ENCODE measurements around the gene ZNF394.
"Not testable (repeated sequence)": the region's sequence is repeated elsewhere in the genome, so short reads cannot be mapped to it uniquely, and the experiment has no call there.

ZNF394 gene

DNA sequence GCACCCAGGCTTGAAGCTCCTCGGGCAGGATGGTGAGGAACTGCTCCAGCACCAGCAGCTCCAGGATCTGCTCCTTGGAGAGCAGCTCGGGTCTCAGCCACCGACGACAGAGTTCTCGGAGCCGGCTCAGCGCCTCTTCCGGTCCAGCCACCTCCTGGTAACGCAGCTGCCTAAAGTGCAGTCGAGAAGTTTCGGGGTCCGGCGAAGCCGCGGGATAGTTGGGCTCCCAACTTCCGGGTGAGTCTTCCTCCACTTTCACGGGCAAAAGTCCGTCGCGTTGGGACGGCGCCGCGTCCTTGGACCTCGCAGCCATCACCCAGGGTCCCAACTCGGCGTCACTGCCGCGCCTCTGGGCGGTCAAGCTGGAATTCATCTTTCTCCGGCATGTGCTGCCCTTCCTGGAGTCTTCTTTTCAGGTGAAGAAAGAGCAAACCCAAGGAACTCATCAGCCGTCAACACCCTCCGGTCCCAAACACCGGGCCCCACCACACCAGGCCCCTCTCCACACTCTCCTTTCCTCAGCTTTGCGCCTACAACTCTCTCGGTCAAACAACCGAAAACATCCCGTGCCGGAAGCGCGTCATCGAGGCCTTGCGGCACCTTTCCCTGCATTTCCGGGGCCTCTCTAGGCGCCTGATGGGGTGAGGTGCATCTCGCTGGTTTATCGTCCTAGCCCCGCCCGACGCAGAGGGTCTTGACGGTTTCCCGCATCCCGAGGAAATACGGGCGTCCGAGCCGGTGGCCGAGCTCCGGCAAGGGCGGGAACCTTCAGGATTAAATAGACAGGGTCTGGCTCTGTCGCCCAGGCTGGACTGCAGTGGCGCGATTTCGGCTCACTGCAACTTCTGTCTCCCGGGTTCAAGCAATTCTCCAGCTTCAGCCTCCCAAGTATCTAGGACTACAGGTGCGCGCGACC lies at the start of gene ZNF394:
Gene ZNF394 (minus strand): TSS at position 561 of the 916 bp plus-strand sequence. CDS start 188 bp downstream, at position 373.
- Histone ChIP-seq H3K4me2 (ENCODE audit: low read length) (peak within 1 kb of the TSS; percentile 95), H3K4me3 (ENCODE audit: low read depth, low read length) (peak within 1 kb of the TSS; percentile 99), H3K27ac (peak within 1 kb of the TSS; percentile 80), H3K27me3 (ENCODE audit: control insufficient read depth, insufficient read depth, low read length) (no peaks in the 10 kb centered on the region), H3K9ac (peak within 1 kb of the TSS; percentile 44), H3K4me1 (peaks cover 11% of the 10 kb centered on the region), H3K36me3 (ENCODE audit: control insufficient read depth, insufficient read depth, low read length) (no peaks in the 10 kb centered on the region), H2AFZ (peak within 1 kb of the TSS; percentile 69), H3K79me2 (peaks cover 41% of the 10 kb centered on the region), H3K9me3 (ENCODE audit: control insufficient read depth, low read length) (no peaks in the 10 kb centered on the region)
- TF ChIP-seq, protein P1, sequence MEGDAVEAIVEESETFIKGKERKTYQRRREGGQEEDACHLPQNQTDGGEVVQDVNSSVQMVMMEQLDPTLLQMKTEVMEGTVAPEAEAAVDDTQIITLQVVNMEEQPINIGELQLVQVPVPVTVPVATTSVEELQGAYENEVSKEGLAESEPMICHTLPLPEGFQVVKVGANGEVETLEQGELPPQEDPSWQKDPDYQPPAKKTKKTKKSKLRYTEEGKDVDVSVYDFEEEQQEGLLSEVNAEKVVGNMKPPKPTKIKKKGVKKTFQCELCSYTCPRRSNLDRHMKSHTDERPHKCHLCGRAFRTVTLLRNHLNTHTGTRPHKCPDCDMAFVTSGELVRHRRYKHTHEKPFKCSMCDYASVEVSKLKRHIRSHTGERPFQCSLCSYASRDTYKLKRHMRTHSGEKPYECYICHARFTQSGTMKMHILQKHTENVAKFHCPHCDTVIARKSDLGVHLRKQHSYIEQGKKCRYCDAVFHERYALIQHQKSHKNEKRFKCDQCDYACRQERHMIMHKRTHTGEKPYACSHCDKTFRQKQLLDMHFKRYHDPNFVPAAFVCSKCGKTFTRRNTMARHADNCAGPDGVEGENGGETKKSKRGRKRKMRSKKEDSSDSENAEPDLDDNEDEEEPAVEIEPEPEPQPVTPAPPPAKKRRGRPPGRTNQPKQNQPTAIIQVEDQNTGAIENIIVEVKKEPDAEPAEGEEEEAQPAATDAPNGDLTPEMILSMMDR (IDR thresholded peaks at IDR 0.05): no peak

- not testable (repeated sequence) for H3K9ac ChIP-seq; H2AFZ ChIP-seq; H3K9me3 ChIP-seq (ENCODE audit: control insufficient read depth, low read length); H3K4me1 ChIP-seq; H3K36me3 ChIP-seq (ENCODE audit: control insufficient read depth, insufficient read depth, low read length); H3K4me2 ChIP-seq (ENCODE audit: low read length); H3K27me3 ChIP-seq (ENCODE audit: control insufficient read depth, insufficient read depth, low read length); H3K27ac ChIP-seq; H3K4me3 ChIP-seq (ENCODE audit: low read depth, low read length)
- H3K79me2 ChIP-seq: peaks cover 24% of the 10 kb centered on the region
Measured at GRCh38 chr7:99549545-99549944, 49.5 kb upstream of the ZNF394 start.

- not testable (repeated sequence) for H3K27me3 ChIP-seq (ENCODE audit: control insufficient read depth, insufficient read depth, low read length); H3K4me2 ChIP-seq (ENCODE audit: low read length); H3K27ac ChIP-seq; H3K4me3 ChIP-seq (ENCODE audit: low read depth, low read length); H3K36me3 ChIP-seq (ENCODE audit: control insufficient read depth, insufficient read depth, low read length); H3K4me1 ChIP-seq; H3K9ac ChIP-seq; H3K9me3 ChIP-seq (ENCODE audit: control insufficient read depth, low read length); H3K79me2 ChIP-seq; H2AFZ ChIP-seq
Measured at GRCh38 chr7:99545308-99545707, 45.2 kb upstream of the ZNF394 start.

GRCh38 chr7:99543916-99544315 lies 43.8 kb upstream of the ZNF394 start:
- Histone ChIP-seq H3K27ac (no peak overlapping the region), H3K9ac (no peak overlapping the region), H3K27me3 (ENCODE audit: control insufficient read depth, insufficient read depth, low read length) (no peaks in the 10 kb centered on the region), H3K4me2 (ENCODE audit: low read length) (no peak overlapping the region), H3K4me3 (ENCODE audit: low read depth, low read length) (no peak overlapping the region), H3K36me3 (ENCODE audit: control insufficient read depth, insufficient read depth, low read length) (peaks cover 8% of the 10 kb centered on the region), H3K79me2 (no peaks in the 10 kb centered on the region), H2AFZ (no peak overlapping the region), H3K9me3 (ENCODE audit: control insufficient read depth, low read length) (no peaks in the 10 kb centered on the region), H3K4me1 (no peaks in the 10 kb centered on the region)
- TF ChIP-seq, protein P1 (IDR thresholded peaks at IDR 0.05): no peak

- Histone ChIP-seq H3K4me1 (no peaks in the 10 kb centered on the region), H3K9ac (no peak overlapping the region), H3K4me3 (ENCODE audit: low read depth, low read length) (no peak overlapping the region), H3K27ac (no peak overlapping the region), H3K79me2 (no peaks in the 10 kb centered on the region), H3K36me3 (ENCODE audit: control insufficient read depth, insufficient read depth, low read length) (peaks cover 8% of the 10 kb centered on the region), H3K9me3 (ENCODE audit: control insufficient read depth, low read length) (no peaks in the 10 kb centered on the region), H3K4me2 (ENCODE audit: low read length) (no peak overlapping the region), H2AFZ (no peak overlapping the region), H3K27me3 (ENCODE audit: control insufficient read depth, insufficient read depth, low read length) (no peaks in the 10 kb centered on the region)
- TF ChIP-seq, protein P1 (IDR thresholded peaks at IDR 0.05): no peak
Measured at GRCh38 chr7:99543081-99543671, 43.1 kb upstream of the ZNF394 start.

Measured in parathyroid adenoma (tissue), 2 donors.